Measurements from ENCODE around the gene GCDH. TPM values are rescaled to one million over a fixed set of nuclear protein-coding genes. Genes with fewer than 3 reads are reported as not detected.

Gene GCDH
- total RNA-seq, 1 experiment from 2014 or later: 15.6 TPM

DNA sequence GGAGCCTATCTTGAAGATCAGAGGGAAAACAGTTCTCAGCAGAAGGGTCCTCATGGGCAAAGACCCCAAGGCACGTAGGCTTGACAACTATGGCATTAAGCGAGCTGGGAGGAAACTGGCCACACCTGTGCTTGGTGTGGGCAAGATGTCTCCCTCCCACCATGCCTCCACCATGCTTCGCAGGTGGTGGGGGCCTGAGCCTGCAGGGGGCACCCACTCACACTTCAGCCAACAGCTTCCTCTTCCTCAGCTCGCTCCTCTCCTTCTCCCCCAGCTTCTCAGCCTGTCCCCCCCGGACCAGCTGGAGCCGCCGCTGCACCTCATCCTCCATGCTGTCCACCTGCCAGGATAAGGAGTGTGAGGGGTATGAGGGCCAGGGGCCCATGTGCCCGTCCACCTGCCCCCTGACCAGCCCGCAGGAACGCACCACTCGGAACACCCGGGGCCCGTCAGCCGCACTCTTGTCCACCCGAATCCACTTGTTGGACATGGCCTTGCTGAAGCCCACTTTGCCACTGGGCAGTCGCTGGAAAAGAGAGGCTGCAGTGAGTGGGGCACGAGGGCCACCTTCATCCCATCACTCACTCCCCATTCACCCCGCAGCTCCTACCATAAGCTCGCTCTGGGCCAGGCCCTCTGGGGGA, 39.2 kb downstream of the GCDH start:
- no peak for ATAC-seq
- intact Hi-C loops (cut with micrococcal nuclease; ENCODE audit: unreplicated experiment) (no loop called here), in situ Hi-C loops (cut with HindIII; ENCODE audit: low pct_unique_long_range_greater_than_20kb, low sequenced_read_pairs) (no loop called here)
- Histone ChIP-seq H3K27ac (ENCODE audit: low read length) (no peak overlapping the region), H3K9me3 (ENCODE audit: control insufficient read depth, insufficient read depth, low read depth, low read length) (no peaks in the 10 kb centered on the region), H3K4me3 (ENCODE audit: low read depth in 2 of 2, low read length in 2 of 2) (no peak overlapping the region), H3K27me3 (ENCODE audit: control insufficient read depth, insufficient read depth, low read length) (no peaks in the 10 kb centered on the region), H3K4me1 (ENCODE audit: control insufficient read depth, insufficient read depth, low read length) (peaks cover 3% of the 10 kb centered on the region; the same call in 1 of the 2 replicates), H3K36me3 (ENCODE audit: control insufficient read depth, insufficient read depth, low read length) (peaks cover 11% of the 10 kb centered on the region)
- POLR2A ChIA-PET: interaction anchor here (0.5 kb wide), 1 partner anchor 68 kb away, joined by 6 read pairs; no protein-coding TSS in a partner anchor
- no peak for DNase-seq (ENCODE audit: low read depth, low spot score)
- TF ChIP-seq POLR2AphosphoS5 (IDR thresholded peaks at IDR 0.05; ENCODE audit: low read depth, low read length) (no peak), TCF7L2 (IDR thresholded peaks at IDR 0.05; ENCODE audit: low read depth, low read length) (no peak), SIN3A (IDR thresholded peaks at IDR 0.05; ENCODE audit: borderline replicate concordance, insufficient read depth, low read depth, low read length) (no peak)
- TF ChIP-seq, protein P1, sequence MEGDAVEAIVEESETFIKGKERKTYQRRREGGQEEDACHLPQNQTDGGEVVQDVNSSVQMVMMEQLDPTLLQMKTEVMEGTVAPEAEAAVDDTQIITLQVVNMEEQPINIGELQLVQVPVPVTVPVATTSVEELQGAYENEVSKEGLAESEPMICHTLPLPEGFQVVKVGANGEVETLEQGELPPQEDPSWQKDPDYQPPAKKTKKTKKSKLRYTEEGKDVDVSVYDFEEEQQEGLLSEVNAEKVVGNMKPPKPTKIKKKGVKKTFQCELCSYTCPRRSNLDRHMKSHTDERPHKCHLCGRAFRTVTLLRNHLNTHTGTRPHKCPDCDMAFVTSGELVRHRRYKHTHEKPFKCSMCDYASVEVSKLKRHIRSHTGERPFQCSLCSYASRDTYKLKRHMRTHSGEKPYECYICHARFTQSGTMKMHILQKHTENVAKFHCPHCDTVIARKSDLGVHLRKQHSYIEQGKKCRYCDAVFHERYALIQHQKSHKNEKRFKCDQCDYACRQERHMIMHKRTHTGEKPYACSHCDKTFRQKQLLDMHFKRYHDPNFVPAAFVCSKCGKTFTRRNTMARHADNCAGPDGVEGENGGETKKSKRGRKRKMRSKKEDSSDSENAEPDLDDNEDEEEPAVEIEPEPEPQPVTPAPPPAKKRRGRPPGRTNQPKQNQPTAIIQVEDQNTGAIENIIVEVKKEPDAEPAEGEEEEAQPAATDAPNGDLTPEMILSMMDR (IDR thresholded peaks at IDR 0.05): no peak
- TF ChIP-seq, protein P2, sequence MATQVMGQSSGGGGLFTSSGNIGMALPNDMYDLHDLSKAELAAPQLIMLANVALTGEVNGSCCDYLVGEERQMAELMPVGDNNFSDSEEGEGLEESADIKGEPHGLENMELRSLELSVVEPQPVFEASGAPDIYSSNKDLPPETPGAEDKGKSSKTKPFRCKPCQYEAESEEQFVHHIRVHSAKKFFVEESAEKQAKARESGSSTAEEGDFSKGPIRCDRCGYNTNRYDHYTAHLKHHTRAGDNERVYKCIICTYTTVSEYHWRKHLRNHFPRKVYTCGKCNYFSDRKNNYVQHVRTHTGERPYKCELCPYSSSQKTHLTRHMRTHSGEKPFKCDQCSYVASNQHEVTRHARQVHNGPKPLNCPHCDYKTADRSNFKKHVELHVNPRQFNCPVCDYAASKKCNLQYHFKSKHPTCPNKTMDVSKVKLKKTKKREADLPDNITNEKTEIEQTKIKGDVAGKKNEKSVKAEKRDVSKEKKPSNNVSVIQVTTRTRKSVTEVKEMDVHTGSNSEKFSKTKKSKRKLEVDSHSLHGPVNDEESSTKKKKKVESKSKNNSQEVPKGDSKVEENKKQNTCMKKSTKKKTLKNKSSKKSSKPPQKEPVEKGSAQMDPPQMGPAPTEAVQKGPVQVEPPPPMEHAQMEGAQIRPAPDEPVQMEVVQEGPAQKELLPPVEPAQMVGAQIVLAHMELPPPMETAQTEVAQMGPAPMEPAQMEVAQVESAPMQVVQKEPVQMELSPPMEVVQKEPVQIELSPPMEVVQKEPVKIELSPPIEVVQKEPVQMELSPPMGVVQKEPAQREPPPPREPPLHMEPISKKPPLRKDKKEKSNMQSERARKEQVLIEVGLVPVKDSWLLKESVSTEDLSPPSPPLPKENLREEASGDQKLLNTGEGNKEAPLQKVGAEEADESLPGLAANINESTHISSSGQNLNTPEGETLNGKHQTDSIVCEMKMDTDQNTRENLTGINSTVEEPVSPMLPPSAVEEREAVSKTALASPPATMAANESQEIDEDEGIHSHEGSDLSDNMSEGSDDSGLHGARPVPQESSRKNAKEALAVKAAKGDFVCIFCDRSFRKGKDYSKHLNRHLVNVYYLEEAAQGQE (IDR thresholded peaks at IDR 0.05; ENCODE audit: insufficient read depth in 1 of 2, low read depth in 2 of 2, low read length in 1 of 2): no peak
- BruUV-seq (replicated peaks): no TSS peak
- CTCF ChIA-PET: no interaction called here

DNA sequence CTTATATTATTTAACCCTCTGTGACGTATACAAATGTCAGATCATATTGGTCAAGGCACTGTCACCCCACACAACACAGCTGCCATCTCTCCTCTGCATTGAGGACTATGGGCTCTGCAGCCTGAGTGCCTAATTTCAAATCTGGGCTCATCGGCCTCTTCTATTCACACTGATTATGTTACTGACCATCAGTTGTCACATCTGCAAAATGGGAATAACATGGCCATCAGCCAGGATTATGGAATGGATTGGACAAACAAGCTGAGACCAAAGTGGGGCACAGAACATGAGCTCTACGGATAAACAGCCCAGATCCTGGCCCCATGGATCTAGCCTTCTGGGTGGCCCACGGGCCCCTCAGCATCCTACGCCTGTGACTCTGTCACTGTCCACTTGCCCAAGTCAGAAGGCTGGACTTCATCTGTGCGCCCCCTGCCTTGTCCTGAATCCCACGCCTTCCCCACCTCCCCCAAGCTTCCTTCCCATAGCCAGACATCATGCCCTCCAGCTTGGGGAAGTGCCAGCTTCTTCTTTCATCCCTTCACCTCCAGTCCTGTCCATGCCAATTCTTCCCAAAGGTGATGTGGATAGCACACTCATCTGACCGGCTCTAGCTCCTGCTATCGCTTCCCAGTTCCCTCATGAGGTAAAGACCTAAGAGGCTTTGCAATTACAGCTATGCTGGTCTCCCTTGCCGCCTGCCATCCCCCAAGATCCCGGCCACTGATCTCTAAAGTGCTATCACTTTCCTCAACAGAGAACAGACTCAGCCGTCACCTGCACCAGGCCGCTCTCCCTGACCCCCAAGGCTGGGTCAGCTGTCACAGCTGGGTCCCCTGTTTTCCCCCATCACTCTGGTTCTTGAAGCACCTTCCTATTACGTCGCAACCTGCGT, 41.7 kb downstream of the GCDH start:
- intact Hi-C loops (cut with micrococcal nuclease; ENCODE audit: unreplicated experiment): no loop called here
- Histone ChIP-seq H3K27me3 (ENCODE audit: control insufficient read depth, insufficient read depth, low read length) (no peaks in the 10 kb centered on the region), H3K36me3 (ENCODE audit: control insufficient read depth, insufficient read depth, low read length) (peaks cover 11% of the 10 kb centered on the region), H3K27ac (ENCODE audit: low read length) (peak overlapping the region; percentile 93), H3K4me3 (ENCODE audit: low read depth in 2 of 2, low read length in 2 of 2) (peak overlapping the region; percentile 91 to 94), H3K4me1 (ENCODE audit: control insufficient read depth, insufficient read depth, low read length) (peaks cover 10% of the 10 kb centered on the region), H3K9me3 (ENCODE audit: control insufficient read depth, insufficient read depth, low read depth, low read length) (no peaks in the 10 kb centered on the region)
- DNase-seq (ENCODE audit: low read depth, low spot score) (no peak), ATAC-seq (no peak)
- no peak for TF ChIP-seq TCF7L2 (IDR thresholded peaks at IDR 0.05; ENCODE audit: low read depth, low read length)
- no peak for TF ChIP-seq SIN3A (IDR thresholded peaks at IDR 0.05; ENCODE audit: borderline replicate concordance, insufficient read depth, low read depth, low read length)
- no peak for TF ChIP-seq POLR2AphosphoS5 (IDR thresholded peaks at IDR 0.05; ENCODE audit: low read depth, low read length)
- TF ChIP-seq, protein P2 (IDR thresholded peaks at IDR 0.05; ENCODE audit: insufficient read depth in 1 of 2, low read depth in 2 of 2, low read length in 1 of 2): no peak
- TF ChIP-seq, protein P1 (IDR thresholded peaks at IDR 0.05): no peak
- in situ Hi-C loops (cut with HindIII; ENCODE audit: low pct_unique_long_range_greater_than_20kb, low sequenced_read_pairs): no loop called here
- no TSS peak for BruUV-seq (replicated peaks)
- CTCF ChIA-PET: no interaction called here
- POLR2A ChIA-PET: no interaction called here

Data from Panc1 (cell line).